ENCODE measurements around the gene FCF1. TPM values are rescaled to one million over a fixed set of nuclear protein-coding genes. Genes with fewer than 3 reads are reported as not detected.

Gene FCF1
- total and polyA plus RNA-seq, 2 experiments from 2014 or later, result 30.3 to 58.7 TPM

GRCh38 chr14:74771399-74771798 is 58.5 kb downstream of the FCF1 start (continued):
- TF ChIP-seq ZNF462 (CRISPR knock-in tag; IDR thresholded peaks at IDR 0.05) (no peak), STAT1 (IDR thresholded peaks at IDR 0.05; ENCODE audit: unreplicated experiment) (no peak), CTCF (conservative IDR thresholded peaks at IDR 0.05; ENCODE audit: low read depth in 2 of 2) (no peak), CREB1 (CRISPR knock-in tag; IDR thresholded peaks at IDR 0.05; ENCODE audit: low read depth) (no peak)

GRCh38 chr14:74784634-74785033 is 71.7 kb downstream of the FCF1 start:
- Histone ChIP-seq H3K9me2 (ENCODE audit: insufficient read depth) (no peaks in the 10 kb centered on the region), H3K4me1 (ENCODE audit: insufficient read depth) (peaks cover 4% of the 10 kb centered on the region; the same call in 1 of the 2 replicates), H3K4me3 (no peak overlapping the region), H3K27ac (ENCODE audit: low read depth) (no peak overlapping the region; the same call in 1 of the 2 replicates), H3K4me2 (no peak overlapping the region), H4K20me1 (replicated peaks; ENCODE audit: insufficient read depth) (no peaks in the 10 kb centered on the region; the same call in 1 of the 2 replicates), H3K36me3 (ENCODE audit: insufficient read depth) (peaks cover 41% of the 10 kb centered on the region; the same call in 1 of the 2 replicates), H3K79me2 (replicated peaks; ENCODE audit: insufficient read depth) (peaks cover 54% of the 10 kb centered on the region), H3F3A (replicated peaks; ENCODE audit: low read depth) (no peaks in the 10 kb centered on the region), H2AFZ (no peak overlapping the region), H3K27me3 (ENCODE audit: insufficient read depth) (no peaks in the 10 kb centered on the region)
- H3K9me3 Mint-ChIP-seq, result no peaks in the 10 kb centered on the region
- peaks cover 73% of the 10 kb centered on the region for H3K36me3 Mint-ChIP-seq (ENCODE audit: low read depth)
- DNase-seq (ENCODE audit: low spot score) (no peak), ATAC-seq (no peak)
- 0 out of 2 replicates have a peak overlapping the region, but pooled peaks have one; percentile 54 for H3K27ac Mint-ChIP-seq
- no peaks in the 10 kb centered on the region for H3K27me3 Mint-ChIP-seq (ENCODE audit: insufficient read depth, low read depth, poor library complexity)
- peaks cover 9% of the 10 kb centered on the region; the same call in 2 of the 3 replicates for H3K4me1 Mint-ChIP-seq
- no peak overlapping the region for H3K4me3 Mint-ChIP-seq
- no peak for TF ChIP-seq ETS1 (IDR thresholded peaks at IDR 0.05)
- TF ChIP-seq ZNF462 (CRISPR knock-in tag; IDR thresholded peaks at IDR 0.05), result no peak
